GM12878 (cell line): ENCODE results near the gene CD86. TPM values are rescaled to one million over a fixed set of nuclear protein-coding genes. Genes with fewer than 3 reads are reported as not detected.
A peak's percentile ranks its signal among the peaks of the same experiment; 100 is the strongest.

Experiments
- ATF7 ChIP-seq: fragments of 450-650 bp; IDR thresholded peaks from 2 replicates; pipeline ENCODE4 v1.6.1; 2016; ENCODE audit warnings: low read depth, mild to moderate bottlenecking
- BMI1 ChIP-seq: fragments of 450-650 bp; IDR thresholded peaks from 2 replicates; pipeline ENCODE4 v1.6.1; 2016; ENCODE audit warnings: mild to moderate bottlenecking, moderate library complexity, borderline replicate concordance
- CEBPB ChIP-seq, 2 experiments: fragments of 150-350 bp in 1 of 2; IDR thresholded peaks; 2 replicates each; pipeline ENCODE4 v1.6.1; 2012 to 2014; ENCODE audit warnings: low read depth in 2 of 2, low read length in 2 of 2, borderline replicate concordance in 1 of 2, inconsistent platforms in 1 of 2
- CHD4 ChIP-seq: fragments of 200-600 bp; sonication (generic); IDR thresholded peaks from 2 replicates; pipeline ENCODE4 v1.6.1; 2016; ENCODE audit warnings: mild to moderate bottlenecking
- ESRRA ChIP-seq: IDR thresholded peaks from 2 replicates; pipeline ENCODE4 v1.6.1; 2012; ENCODE audit warnings: mild to moderate bottlenecking, low read length, improper control_type of control experiment
- IKZF2 ChIP-seq, 2 experiments: fragments of 450-650 bp; IDR thresholded peaks; 2 replicates each; pipeline ENCODE4 v1.6.1; 2017; ENCODE audit warnings: mild to moderate bottlenecking in 2 of 2, moderate library complexity in 2 of 2
- MEF2A ChIP-seq: IDR thresholded peaks from 2 replicates; pipeline ENCODE4 v1.6.1; 2011; ENCODE audit warnings: low read depth, mild to moderate bottlenecking, low read length, moderate library complexity; ENCODE audit not compliant: insufficient read depth
- PAX5 ChIP-seq: IDR thresholded peaks from 2 replicates; pipeline ENCODE4 v1.6.1; 2011; ENCODE audit warnings: low read depth, low read length, borderline replicate concordance
- POLR2AphosphoS5 ChIP-seq: IDR thresholded peaks from 2 replicates; pipeline ENCODE4 v1.6.1; 2011; ENCODE audit warnings: mild to moderate bottlenecking, low read length, inconsistent platforms
- RELA ChIP-seq: fragments of 450-650 bp; IDR thresholded peaks from 2 replicates; pipeline ENCODE4 v1.8.0; 2014; ENCODE audit warnings: borderline replicate concordance; ENCODE audit not compliant: partially characterized antibody
- SMAD5 ChIP-seq: IDR thresholded peaks from 2 replicates; pipeline ENCODE4 v1.6.1; 2016; ENCODE audit warnings: antibody characterized with exemption, low read depth
- TBL1XR1 ChIP-seq: IDR thresholded peaks from 2 replicates; pipeline ENCODE4 v1.6.1; 2012; ENCODE audit warnings: low read depth, low read length, improper control_type of control experiment
- polyA plus RNA-seq, 11 experiments: library from polyadenylated mRNA; depleted of rRNA in 4 of 11; unstranded in 6 of 11; stranded (reverse) in 5 of 11; fragments of >200 nt; fragmentation: Nextera tagmentation in 4 of 11; fragmentation: Illumina TruSeq in 1 of 11; extraction: Ambion mirVana in 4 of 11; extraction: Trizol in 1 of 11; gene quantifications; 1 replicate in 1 of 11; 2 replicates in 10 of 11; pipeline versions ENCODE4 v1.2.1 to v1.2.3, GENCODE V29; 2011 to 2016; ENCODE audit warnings: inconsistent platforms in 2 of 11, missing spikeins in 2 of 11, low read depth in 1 of 11
- total RNA-seq, 4 experiments: library from RNA; depleted of rRNA in 3 of 4; stranded (reverse); fragments of >200 nt in 3 of 4; fragmentation: Illumina TruSeq in 1 of 4; extraction: Trizol in 1 of 4; gene quantifications; 2 replicates each; pipeline versions ENCODE4 v1.2.1 to v1.2.3, GENCODE V29; 2013 to 2021
- TF ChIP-seq, protein P1 (sequence below): IDR thresholded peaks from 2 replicates; pipeline ENCODE4 v1.6.1; 2011; ENCODE audit warnings: borderline replicate concordance, low read depth, mild to moderate bottlenecking, moderate library complexity, mixed read lengths, low read length; ENCODE audit not compliant: insufficient read depth; ENCODE audit errors: extremely low read length
- TF ChIP-seq, protein P2 (sequence below): fragments of 450-650 bp; IDR thresholded peaks from 2 replicates; pipeline ENCODE4 v1.6.1; 2017; ENCODE audit warnings: mild to moderate bottlenecking, moderate library complexity
- TF ChIP-seq, protein P3 (sequence below): fragments of 150-350 bp; IDR thresholded peaks from 2 replicates; pipeline ENCODE4 v1.6.1; 2014; ENCODE audit warnings: mild to moderate bottlenecking, low read depth, low read length
- TF ChIP-seq, protein P4 (sequence below): IDR thresholded peaks from 2 replicates; pipeline ENCODE4 v1.6.1; 2011; ENCODE audit warnings: borderline replicate concordance, low read depth, mild to moderate bottlenecking, moderate library complexity, low read length; ENCODE audit not compliant: insufficient read depth, poor library complexity, severe bottlenecking
- TF ChIP-seq, protein P5 (sequence below): fragments of 450-650 bp; IDR thresholded peaks from 2 replicates; pipeline ENCODE4 v1.6.1; 2016; ENCODE audit warnings: mild to moderate bottlenecking

The CD86 gene
- total and polyA plus RNA-seq, 10 of the 15 experiments (the other 5 are each of a cell fraction or from before 2014, with no cell fraction given) = 40.9 to 100 (median 55.5) TPM

DNA sequence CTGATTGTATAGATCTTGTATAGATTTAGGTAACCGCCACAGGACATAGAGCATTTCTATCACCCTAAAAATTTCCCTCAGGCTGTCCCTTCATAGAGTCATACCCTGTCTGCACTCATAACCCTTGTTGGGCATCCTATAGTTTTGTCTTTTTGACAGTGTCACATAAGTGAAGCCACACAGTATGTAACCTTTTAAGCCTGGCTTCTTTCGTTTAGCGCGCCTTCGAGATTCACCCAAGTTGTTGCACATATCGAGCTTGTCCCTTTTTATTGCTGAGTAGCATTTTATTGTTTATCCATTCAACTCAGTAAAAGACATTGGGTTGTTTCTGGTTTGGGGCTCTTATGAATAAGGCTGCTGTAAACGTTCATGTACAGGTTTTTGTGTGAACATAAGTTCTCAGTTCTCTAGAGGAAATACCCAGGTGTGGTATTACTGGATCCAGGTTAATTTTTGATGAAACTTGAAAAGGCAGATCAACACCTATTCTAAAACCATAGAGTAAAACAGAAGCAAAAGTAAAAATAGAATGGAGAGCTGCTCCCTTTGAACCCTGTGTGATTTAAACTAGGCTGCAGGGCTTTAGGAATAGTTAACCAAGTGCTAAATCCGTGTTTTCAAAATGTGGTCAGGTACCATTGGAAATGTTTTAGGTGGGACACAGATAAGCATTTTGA is 49.5 kb downstream of the CD86 start (continued):
- TF ChIP-seq, protein P1, sequence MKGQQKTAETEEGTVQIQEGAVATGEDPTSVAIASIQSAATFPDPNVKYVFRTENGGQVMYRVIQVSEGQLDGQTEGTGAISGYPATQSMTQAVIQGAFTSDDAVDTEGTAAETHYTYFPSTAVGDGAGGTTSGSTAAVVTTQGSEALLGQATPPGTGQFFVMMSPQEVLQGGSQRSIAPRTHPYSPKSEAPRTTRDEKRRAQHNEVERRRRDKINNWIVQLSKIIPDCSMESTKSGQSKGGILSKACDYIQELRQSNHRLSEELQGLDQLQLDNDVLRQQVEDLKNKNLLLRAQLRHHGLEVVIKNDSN = no peak
- TF ChIP-seq IKZF2 (IDR thresholded peaks at IDR 0.05) (peak; percentile 1 to 65; a peak in 2 of 4 replicates), ATF7 (peak; percentile 35; the same call in 1 of the 2 replicates), CHD4 (no peak), BMI1 (no peak), CEBPB (IDR thresholded peaks at IDR 0.05; ENCODE audit: borderline replicate concordance in 1 of 2, low read depth in 2 of 2, low read length in 2 of 2) (no peak), PAX5 (no peak), TBL1XR1 (no peak), ESRRA (no peak), RELA (peak; percentile 78), MEF2A (0 out of 2 replicates have a peak, but pooled peaks have one; percentile 63), POLR2AphosphoS5 (no peak), SMAD5 (no peak)
- TF ChIP-seq, protein P2, sequence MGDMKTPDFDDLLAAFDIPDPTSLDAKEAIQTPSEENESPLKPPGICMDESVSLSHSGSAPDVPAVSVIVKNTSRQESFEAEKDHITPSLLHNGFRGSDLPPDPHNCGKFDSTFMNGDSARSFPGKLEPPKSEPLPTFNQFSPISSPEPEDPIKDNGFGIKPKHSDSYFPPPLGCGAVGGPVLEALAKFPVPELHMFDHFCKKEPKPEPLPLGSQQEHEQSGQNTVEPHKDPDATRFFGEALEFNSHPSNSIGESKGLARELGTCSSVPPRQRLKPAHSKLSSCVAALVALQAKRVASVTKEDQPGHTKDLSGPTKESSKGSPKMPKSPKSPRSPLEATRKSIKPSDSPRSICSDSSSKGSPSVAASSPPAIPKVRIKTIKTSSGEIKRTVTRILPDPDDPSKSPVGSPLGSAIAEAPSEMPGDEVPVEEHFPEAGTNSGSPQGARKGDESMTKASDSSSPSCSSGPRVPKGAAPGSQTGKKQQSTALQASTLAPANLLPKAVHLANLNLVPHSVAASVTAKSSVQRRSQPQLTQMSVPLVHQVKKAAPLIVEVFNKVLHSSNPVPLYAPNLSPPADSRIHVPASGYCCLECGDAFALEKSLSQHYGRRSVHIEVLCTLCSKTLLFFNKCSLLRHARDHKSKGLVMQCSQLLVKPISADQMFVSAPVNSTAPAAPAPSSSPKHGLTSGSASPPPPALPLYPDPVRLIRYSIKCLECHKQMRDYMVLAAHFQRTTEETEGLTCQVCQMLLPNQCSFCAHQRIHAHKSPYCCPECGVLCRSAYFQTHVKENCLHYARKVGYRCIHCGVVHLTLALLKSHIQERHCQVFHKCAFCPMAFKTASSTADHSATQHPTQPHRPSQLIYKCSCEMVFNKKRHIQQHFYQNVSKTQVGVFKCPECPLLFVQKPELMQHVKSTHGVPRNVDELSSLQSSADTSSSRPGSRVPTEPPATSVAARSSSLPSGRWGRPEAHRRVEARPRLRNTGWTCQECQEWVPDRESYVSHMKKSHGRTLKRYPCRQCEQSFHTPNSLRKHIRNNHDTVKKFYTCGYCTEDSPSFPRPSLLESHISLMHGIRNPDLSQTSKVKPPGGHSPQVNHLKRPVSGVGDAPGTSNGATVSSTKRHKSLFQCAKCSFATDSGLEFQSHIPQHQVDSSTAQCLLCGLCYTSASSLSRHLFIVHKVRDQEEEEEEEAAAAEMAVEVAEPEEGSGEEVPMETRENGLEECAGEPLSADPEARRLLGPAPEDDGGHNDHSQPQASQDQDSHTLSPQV = no peak
- TF ChIP-seq, protein P3, sequence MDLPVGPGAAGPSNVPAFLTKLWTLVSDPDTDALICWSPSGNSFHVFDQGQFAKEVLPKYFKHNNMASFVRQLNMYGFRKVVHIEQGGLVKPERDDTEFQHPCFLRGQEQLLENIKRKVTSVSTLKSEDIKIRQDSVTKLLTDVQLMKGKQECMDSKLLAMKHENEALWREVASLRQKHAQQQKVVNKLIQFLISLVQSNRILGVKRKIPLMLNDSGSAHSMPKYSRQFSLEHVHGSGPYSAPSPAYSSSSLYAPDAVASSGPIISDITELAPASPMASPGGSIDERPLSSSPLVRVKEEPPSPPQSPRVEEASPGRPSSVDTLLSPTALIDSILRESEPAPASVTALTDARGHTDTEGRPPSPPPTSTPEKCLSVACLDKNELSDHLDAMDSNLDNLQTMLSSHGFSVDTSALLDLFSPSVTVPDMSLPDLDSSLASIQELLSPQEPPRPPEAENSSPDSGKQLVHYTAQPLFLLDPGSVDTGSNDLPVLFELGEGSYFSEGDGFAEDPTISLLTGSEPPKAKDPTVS = no peak
- TF ChIP-seq, protein P4, sequence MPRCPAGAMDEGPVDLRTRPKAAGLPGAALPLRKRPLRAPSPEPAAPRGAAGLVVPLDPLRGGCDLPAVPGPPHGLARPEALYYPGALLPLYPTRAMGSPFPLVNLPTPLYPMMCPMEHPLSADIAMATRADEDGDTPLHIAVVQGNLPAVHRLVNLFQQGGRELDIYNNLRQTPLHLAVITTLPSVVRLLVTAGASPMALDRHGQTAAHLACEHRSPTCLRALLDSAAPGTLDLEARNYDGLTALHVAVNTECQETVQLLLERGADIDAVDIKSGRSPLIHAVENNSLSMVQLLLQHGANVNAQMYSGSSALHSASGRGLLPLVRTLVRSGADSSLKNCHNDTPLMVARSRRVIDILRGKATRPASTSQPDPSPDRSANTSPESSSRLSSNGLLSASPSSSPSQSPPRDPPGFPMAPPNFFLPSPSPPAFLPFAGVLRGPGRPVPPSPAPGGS = peak; percentile 36
- TF ChIP-seq, protein P5, sequence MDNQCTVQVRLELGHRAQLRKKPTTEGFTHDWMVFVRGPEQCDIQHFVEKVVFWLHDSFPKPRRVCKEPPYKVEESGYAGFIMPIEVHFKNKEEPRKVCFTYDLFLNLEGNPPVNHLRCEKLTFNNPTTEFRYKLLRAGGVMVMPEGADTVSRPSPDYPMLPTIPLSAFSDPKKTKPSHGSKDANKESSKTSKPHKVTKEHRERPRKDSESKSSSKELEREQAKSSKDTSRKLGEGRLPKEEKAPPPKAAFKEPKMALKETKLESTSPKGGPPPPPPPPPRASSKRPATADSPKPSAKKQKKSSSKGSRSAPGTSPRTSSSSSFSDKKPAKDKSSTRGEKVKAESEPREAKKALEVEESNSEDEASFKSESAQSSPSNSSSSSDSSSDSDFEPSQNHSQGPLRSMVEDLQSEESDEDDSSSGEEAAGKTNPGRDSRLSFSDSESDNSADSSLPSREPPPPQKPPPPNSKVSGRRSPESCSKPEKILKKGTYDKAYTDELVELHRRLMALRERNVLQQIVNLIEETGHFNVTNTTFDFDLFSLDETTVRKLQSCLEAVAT = peak; percentile 46
